Measurements from ENCODE around the gene BICRA. TPM values are rescaled to one million over a fixed set of nuclear protein-coding genes. Genes with fewer than 3 reads are reported as not detected.

The BICRA gene
- total and polyA plus RNA-seq, 9 of the 15 experiments (the other 6 are each of a cell fraction or from before 2014, with no cell fraction given) = 0.01 to 8.8 (median 1.2) TPM

- TF ChIP-seq DEAF1 (CRISPR knock-in tag; IDR thresholded peaks at IDR 0.05) (no peak), NEUROD1 (IDR thresholded peaks at IDR 0.05; ENCODE audit: borderline replicate concordance, low read depth, low read length, partially characterized antibody) (peak; percentile 69), ADNP (tag; IDR thresholded peaks at IDR 0.05) (peak; percentile 58; the same call in 1 of the 2 replicates), ZNF717 (CRISPR knock-in tag; IDR thresholded peaks at IDR 0.05) (no peak), POLR2AphosphoS5 (IDR thresholded peaks at IDR 0.05; ENCODE audit: control insufficient read depth, insufficient read depth, low read depth, low read length) (0 out of 2 replicates have a peak, but pooled peaks have one; percentile 13), DMBX1 (CRISPR knock-in tag; IDR thresholded peaks at IDR 0.05; ENCODE audit: borderline replicate concordance) (peak; percentile 28; the same call in 1 of the 2 replicates), HDAC3 (IDR thresholded peaks at IDR 0.05; ENCODE audit: borderline replicate concordance, partially characterized antibody) (peak; percentile 56), JUND (IDR thresholded peaks at IDR 0.05; ENCODE audit: borderline replicate concordance, low read depth, low read length) (no peak), JUND (tag; IDR thresholded peaks at IDR 0.05; ENCODE audit: borderline replicate concordance, low read depth, low read length) (0 out of 3 replicates have a peak, but pooled peaks have one; percentile 16), MGA (IDR thresholded peaks at IDR 0.05) (peak; percentile 39; the same call in 1 of the 2 replicates), ZBTB43 (CRISPR knock-in tag; IDR thresholded peaks at IDR 0.05) (no peak), ZNF507 (tag; conservative IDR thresholded peaks at IDR 0.05) (no peak)
These were observed 121.0 kb downstream of the BICRA start (continued) for GRCh38 chr19:47729799-47730520.

Measured in K562 (cell line).